NCI-H69 (cell line): ENCODE measurements around the gene HSPA1L.
"Not testable (repeated sequence)": the region's sequence is repeated elsewhere in the genome, so short reads cannot be mapped to it uniquely, and the experiment has no call there.

Source experiments
- DNase-seq: peaks from one replicate; lab custom pipeline; 2025; lab: John Stamatoyannopoulos, UW

HSPA1L gene

DNA sequence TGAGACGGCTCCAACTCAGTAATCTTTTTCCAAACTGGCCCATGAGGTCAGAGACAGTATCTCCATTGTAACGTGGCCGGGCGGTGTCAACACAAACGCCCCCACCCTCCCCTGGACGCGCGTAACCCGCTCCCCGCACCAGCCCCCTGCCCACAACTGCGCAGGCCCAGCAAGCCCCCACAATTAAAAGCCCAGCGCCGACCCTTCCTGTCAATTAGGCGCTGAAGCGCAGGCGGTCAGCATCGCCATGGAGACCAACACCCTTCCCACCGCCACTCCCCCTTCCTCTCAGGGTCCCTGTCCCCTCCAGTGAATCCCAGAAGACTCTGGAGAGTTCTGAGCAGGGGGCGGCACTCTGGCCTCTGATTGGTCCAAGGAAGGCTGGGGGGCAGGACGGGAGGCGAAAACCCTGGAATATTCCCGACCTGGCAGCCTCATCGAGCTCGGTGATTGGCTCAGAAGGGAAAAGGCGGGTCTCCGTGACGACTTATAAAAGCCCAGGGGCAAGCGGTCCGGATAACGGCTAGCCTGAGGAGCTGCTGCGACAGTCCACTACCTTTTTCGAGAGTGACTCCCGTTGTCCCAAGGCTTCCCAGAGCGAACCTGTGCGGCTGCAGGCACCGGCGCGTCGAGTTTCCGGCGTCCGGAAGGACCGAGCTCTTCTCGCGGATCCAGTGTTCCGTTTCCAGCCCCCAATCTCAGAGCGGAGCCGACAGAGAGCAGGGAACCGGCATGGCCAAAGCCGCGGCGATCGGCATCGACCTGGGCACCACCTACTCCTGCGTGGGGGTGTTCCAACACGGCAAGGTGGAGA lies at the start of gene HSPA1L, which contains the start of gene HSPA1A:
Gene HSPA1L (minus strand): TSS at position 259 of the 814 bp plus-strand sequence. CDS start 3,311 bp downstream, outside the sequence.
Gene HSPA1A (plus strand): TSS at position 519 of the 814 bp plus-strand sequence. CDS start 214 bp downstream, at position 733.
- peak; percentile 100 for DNase-seq

DNA sequence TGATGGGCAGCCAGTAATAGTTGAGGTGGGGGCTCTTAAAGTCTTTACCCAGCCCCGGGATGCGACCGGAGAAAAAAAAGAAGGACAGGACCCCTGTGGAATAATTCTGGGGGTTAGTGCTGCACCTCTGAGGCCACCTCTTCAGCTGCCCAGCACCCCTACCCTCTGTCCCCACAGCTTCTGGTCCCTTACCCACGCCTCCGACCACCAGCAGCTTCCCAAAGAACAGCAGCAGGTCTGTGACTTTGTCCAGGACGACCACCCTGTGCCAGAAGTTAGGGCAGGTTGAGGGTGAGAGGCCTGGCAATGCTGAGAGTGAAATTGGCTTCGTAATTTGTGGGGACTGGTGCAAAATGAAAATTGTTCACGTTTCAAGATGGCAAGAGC lies 49.7 kb upstream of the HSPA1L start:
- no peak for DNase-seq

DNA sequence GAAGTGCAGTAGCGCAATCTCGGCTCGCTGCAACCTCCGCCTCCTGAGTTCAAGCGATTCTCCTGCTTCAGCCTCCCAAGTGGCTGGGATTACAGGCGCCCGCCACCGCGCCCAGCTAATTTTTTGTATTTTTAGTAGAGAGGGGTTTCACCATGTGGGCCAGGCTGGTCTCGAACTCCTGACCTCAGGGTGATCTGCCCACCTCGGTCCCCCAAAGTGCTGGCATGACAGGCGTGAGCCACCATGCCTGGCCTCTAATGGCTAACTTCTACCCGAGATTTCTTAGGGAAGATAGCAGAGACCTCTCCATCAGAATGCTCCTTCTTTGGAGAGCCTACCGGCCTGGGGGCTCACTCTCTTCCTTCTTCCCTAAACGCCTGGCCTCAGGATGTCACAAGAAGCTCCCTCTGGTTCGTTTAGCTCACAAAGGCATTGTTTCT lies 49.1 kb upstream of the HSPA1L start:
- not testable (repeated sequence) for DNase-seq

DNA sequence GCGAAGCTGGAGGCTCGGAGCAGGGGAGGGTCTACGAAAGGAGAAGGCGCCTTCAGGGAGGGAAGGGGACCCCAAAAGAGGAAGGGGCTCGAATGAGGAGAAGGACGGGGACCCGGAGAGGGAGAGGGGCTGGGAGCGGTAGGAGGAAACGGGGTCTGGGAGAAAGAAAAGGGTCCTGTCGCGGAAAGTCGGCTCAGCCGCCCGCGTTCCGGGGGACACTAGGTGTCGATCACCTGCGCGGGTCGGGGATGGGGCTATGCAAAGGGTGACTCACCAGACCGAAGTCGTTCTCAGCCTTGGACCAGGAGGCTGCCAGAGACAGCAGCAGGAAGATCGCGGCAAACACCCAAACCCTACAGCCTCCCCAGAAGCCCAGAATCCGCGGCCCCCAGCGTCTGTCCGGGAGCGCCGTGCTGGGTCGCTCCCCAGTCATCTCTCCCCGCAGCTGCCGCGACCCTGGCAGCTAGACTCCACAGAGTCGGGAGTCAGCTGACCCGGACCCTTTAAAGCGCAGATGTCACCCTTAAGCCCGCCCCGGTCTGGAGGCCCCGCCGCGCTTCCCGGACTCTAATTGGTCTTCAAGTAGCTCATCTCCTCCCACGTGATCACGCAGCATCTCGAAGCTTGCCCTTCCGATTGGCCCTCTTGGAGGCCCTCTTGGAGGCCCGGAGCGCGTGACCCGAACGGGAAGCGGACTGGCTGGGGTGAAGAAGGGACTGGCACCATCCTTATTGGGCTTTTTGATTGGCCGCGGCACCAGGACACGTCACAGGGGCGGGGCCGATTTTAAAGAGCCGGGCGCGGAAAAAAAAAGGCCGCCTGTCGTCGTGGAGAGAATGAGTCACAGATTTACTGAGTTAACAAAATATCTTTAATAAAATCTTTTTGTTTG lies 47.5 kb upstream of the HSPA1L start, which contains the start of gene NEU1:
Gene NEU1 (minus strand): TSS at position 478 of the 892 bp plus-strand sequence. CDS start 45 bp downstream, at position 433.
- DNase-seq, result peak; percentile 100

DNA sequence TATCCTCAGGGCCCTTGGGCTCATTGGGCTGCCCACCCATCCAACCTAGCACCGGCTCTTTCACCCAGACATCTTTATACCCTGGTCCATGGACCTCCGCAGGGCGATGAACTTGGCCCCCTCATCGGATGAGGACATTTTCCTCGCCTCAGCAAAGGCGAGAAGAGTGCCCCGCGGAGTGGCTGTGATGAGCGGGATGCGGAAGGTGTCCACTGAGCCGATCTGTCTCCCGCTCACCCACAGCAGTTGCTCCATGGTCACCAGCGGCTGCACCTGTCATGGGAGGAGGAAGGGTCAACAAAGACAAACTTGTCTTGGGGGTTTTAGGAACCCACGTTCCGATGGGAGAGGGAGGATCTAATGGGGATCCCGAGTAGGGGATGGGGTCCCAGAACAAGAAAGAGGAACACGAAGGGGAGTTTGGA lies 46.8 kb upstream of the HSPA1L start:
- DNase-seq, result no peak

DNA sequence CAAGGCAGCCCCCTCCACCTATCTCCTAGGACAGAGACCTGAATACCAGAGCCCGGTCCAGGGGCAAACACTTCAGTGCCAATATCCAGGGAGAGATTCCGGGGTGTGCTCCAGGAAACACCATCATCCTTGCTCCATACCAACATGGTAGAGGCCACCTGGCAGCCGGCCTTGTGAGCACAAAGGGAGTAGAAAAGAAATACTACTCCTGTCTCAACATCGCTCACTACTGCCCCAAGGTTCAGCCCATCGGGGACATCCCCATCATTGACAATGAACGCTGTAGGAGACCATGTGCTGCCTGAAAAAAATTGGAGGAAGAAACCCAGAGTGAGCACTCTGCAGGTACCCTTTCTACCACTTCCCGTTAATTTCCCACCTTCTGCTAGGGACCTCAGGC lies 46.1 kb upstream of the HSPA1L start:
- DNase-seq, result no peak

DNA sequence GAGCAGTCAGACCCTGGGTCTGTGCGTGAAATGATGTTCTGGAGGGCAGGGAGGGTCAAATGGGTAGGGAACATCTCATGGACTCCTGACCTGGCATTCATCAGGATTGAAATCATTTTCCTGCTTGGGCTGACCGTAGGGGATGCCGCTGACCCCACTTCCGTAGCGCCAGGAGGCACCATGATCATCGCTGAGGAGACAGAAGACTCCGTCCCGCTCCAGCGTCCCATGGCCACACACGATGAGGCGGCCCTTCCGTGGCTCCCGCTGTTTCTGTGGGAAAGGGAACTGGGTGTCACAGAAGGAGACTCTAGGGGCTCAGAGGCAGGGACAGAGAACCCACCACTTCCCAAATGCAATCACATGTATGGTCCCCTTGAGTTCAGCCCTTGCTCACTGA lies 45.3 kb upstream of the HSPA1L start:
- no peak for DNase-seq

DNA sequence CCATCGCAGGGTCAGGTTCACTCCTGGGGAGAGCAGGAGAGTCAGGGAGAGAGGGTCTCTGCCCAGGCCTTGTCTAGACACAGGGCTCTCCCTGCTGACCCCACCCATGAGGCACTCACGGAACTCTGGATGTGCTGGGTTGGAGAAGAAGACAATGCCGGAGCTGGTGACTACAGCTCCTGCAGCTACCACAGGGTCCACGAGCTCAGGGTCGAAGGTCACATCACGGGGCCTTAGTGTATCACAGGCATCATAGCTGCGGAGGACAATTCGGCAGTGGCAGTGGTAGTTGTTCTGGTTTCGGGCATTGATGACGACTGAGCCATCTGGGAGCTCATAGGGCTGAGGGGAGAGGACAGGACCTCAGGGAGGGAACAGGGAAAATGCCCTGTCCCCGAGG lies 44.8 kb upstream of the HSPA1L start:
- DNase-seq, result no peak

DNA sequence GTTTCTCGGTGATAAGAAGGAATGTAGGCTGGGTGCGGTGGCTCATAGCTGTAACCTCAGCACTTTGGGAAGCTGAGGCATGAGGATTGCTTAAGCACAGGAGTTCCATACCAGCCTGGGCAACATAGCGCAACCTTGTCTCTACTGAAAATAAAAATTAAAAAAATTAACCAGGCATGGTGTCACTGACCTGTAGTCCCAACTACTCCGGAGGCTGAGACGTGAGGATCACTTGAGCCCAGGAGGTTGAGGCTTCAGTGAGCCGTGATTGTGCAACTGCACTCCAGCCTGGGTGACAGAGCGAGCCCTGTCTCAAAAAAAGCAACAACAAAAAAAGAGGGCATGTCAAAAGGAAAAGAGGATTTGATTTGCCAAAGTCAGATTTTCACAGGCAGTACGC lies 43.6 kb upstream of the HSPA1L start:
- no peak for DNase-seq

DNA sequence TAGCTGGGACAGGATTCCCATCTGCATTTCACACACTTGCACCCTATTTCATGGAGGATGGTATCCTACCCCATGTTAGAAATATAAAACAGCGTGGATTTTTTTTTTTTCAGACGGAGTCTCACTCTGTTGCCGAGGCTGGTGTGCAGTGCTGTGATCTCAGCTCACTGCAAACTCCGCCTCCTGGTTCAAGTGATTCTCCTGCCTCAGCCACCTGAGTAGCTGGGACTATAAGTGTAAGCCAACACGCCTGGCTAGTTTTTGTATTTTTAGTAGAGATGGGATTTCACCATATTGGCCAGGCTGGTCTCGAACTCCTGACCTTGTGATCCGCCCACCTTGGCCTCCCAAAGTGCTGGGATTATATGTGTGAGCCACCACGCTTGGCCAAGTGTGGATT lies 42.7 kb upstream of the HSPA1L start:
- DNase-seq, result not testable (repeated sequence)

DNA sequence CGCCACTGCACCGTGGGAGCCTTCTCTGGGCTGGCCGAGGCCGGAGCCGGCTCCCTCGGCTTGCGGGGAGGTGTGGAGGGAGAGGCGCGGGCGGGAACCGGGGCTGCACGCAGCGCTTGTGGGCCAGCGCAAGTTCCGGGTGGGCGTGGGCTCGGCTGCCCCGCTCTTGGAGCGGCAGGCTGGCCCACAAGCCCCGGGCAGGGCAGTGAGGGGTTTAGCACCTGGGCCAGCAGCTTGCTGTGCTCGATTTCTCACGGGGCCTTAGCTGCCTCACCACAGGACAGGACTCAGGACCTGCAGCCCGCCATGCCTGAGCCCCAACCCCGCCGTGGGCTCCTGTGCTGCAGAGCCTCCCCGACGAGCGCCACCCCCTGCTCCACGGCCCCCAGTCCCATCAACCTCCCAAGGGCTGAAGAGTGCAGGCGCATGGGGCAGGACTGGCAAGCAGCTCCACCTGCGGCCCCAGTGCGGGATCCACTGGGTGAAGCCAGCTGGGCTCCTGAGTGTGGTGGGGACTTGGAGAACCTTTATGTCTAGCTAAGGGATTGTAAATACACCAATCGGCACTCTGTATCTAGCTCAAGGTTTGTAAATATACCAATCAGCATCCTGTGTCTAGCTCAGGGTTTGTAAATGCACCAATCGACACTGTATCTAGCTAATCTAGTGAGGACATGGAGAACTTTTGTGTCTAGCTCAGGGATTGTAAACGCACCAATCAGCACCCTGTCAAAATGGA lies 37.1 kb upstream of the HSPA1L start:
- peak; percentile 82 for DNase-seq

DNA sequence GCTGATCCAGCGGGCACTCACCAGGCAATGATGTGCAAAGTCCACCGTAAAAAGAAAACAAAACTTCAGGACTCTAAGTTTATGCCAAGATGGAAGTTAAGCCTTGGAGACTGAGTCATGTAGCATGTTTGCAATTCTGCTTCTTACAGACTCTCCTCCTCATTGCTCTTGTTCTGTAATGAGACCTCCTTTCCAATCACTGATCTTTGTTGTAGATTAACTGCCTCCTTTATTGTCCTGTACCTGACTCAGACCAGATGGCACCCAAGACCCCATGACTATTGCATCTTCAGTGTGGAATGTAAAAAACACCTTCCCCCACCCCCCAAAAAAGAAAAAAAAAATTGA lies 36.4 kb upstream of the HSPA1L start:
- peak; percentile 67 for DNase-seq

DNA sequence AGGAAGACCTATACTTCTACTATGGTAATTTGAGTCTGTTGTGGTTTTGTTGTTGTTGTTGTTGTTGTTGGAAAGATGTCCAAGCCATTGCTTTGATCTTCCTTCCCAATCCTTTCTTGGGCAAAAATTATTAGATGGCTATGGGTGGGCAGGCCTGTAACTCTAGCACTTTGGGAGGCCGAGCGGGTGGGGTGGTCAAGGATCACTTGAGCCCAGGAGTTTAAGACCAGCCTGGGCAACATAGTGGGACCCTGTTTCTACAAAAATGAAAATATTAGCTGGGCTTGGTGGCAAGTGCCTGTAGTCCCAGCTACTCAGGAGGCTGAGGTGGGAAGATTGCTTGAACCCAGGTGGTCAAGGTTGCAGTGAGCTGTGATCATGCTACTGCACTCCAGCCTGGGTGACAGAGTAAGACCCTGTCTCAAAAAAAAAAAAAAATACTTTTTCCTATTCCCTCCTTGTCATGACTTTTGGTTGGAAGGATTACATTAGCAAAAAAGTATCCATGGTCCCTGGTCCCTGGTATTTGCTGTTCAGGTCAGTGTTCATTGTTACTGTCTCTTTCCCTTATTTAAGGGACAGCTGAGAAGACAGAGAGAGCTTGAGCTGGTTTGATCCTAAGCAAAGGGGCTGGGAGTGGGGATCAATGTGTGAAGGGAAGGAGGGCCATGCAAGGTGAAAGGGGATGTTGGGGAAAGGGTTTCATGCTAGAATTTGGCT lies 35.8 kb upstream of the HSPA1L start:
- DNase-seq, result no peak

DNA sequence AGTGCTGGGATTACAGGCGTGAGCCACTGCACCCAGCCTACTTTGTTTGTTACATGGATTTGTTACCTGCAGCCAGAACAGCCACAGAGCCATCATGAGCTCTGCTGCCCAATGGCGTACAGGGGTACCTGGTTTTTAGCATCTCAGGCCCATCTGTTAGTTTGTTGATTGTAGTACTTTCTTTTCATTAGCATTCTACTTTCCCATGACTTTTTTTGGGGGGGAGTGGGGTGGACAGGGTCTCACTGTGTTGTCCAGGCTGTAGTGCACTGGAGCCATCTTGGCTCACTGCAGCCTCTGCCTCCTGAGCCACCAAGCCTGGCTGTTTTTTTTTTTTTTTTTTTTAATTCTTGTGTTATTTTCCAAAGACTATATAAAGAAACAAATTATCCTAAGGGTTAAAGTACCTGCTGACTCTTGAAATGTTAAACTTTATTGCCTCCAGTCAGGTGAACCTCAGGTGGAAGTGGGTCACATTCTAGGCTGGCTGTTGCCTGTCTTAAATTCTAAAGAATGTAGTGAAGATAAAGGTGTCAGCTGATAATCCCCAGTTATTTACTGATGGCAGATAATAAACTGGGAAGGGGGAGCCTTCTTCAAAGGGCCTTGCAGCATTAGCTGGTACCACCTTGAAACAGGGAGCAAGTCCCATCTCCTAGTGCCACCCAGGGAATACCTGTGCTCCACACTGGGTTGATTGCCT lies 32.3 kb upstream of the HSPA1L start:
- DNase-seq, result no peak

DNA sequence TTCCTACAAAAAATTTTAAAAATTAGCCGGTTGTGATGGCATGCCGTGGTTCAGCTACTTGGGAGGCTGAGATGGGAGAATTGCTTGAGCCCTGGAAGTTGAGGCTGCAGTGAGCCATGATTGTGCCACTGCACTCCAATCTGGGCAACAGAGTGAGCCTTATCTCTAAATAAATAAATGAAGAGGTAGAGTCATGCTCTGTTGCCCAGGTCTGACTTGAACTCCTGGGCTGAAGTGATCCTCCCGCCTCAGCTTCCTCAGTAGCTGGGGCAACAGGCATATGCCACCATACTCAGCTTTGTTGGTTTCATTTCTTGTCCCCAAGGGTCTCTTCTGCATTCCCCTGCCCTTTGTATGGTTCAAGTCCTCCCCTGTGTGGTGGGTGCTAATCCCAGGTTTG lies 29.4 kb upstream of the HSPA1L start:
- no peak for DNase-seq

DNA sequence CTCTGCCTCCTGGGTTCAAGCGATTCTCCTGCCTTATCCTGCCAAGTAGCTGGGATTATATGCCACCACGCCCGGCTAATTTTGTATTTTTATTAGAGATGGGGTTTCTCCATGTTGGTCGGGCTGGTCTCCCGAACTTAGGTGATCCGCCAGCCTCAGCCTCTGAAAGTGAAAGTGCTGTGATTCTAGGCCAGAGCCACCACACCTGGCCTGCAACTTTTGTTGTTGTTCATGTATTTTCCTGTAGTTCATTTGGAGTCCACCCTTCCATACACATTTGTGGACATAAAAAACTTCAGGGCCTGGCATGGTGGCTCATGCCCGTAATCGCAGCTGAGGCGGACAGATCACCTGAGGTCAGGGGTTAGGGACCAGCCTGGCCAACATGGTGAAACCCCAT lies 27.0 kb upstream of the HSPA1L start:
- DNase-seq, result no peak

DNA sequence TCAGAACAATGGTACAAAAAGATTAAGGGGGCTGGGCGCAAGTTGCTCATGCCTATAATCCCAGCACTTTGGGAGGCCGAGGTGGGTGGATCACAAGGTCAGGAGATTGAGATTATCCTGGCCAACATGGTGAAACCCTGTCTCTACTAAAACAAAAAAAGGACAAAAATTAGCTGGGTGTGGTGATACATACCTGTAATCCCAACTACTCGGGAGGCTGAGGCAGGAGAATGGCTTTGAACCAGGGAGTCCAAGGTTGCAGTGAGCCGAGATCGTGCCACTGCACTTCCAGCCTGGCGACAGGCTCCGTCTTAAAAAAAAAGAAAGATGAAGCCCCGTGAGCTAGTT lies 24.7 kb upstream of the HSPA1L start:
- DNase-seq, result not testable (repeated sequence)

DNA sequence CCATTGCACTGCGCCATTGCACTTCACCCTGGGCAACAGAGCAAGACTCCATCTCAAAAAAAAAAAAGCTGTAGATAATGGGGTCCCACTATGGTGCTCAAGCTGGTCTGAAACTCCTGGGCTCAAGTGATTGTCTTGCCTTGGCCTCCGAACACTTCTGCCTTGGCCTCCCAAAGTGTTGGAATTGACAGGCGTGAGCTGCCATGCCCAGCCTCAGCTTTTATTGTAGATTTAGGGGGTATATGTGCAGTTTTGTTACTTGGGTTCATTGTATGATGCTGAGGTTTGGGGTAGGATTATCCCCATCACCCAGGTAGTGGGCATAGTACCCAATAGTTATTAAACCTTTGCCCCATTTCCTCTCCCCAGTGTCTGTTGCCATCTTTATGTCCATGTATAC lies 23.9 kb upstream of the HSPA1L start:
- no peak for DNase-seq

DNA sequence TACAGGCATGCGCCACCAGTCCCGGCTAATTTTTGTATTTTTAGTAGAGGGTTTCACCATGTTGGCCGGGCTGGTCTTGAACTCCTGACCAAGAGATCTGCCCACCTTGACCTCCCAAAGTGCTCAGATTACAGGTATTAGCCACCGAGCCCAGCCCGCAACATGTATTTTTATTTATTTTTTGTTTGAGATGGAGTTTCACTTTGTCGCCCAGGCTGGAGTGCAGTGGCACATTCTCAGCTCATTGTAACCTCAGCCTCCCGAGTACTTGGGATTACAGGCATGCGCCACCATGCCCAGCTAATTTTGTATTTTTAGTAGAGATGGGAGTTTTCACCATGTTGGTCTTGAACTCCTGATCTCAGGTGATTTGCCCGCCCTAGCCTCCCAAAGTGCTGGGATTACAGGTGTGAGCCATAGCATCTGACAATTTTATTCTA lies 23.1 kb upstream of the HSPA1L start:
- not testable (repeated sequence) for DNase-seq

DNA sequence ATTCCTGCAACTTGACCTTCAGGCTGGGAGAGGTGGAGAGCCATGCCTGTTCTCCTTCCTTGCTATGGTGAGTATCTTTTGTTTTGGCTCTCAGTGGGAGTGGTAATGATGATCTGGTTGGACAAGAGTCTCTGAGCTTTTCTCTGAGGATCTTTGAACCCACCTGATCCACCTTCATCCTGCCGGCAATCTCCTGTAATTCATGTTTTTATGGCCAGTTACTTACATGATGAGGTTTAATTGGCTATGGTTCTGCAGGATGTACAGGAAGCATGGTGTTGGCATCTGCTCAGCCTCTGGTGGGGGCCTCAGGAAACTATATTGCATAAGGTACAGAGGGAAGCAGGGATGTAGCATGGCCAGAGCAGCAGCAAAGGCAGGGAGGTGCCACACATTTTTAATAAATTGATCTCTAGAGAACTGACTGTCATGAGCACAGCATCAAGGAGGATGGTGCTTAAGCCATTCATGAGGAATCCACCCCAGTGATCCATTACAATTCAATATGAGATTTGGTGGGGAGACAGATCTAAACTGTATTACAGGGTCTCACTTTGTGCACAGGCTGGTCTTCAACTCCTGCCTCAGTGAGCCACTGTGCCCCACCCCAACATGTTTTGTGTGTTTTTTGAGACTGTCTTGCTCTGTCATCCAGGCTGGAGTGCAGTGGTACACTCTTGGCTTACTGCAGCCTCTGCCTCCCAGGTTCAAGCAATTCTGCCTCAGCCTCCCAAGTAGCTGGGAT lies 22.5 kb upstream of the HSPA1L start:
- peak; percentile 51 for DNase-seq
